Measurements from ENCODE around the gene CCDC24.

CCDC24 gene

GRCh38 chr1:43991476-43992231 is at the start of gene CCDC24:
Gene CCDC24 (plus strand): TSS chr1:43991599. CDS start chr1:43991879, 280 bp downstream.
- peak; percentile 68 to 97 (median 82) for DNase-seq
- intact Hi-C loops (cut with DNase I), result no loop called here

DNA sequence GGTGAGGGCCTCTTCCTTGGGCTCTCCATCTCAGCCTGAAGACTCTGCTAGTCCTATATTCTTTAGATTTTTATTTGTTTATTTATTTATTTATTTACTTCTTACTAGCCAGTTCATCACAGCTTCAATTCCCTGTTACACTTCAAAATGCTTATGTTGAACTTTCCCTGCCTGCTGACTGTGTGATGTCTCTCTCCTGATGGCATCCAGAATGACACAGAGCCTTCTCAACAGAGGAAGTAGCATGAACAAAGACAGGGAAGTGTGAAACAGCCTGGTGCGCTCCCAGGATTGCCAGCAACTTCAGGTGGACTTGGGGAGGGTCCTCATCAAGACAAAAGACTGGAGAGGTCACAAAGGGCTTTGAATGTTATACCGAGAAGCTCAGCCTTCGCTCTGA is 49.0 kb upstream of the CCDC24 start:
- intact Hi-C loops (cut with DNase I), result loop anchor here (10.0 kb wide), 1 partner anchor 92 kb away; the partner anchor contains the start of gene SLC6A9
- DNase-seq, result no peak

GRCh38 chr1:43944860-43945259 is 46.5 kb upstream of the CCDC24 start:
- intact Hi-C loops (cut with DNase I), result loop anchor here (10.0 kb wide), 1 partner anchor 90 kb away; the partner anchor contains the start of gene SLC6A9
- DNase-seq, result no peak

DNA sequence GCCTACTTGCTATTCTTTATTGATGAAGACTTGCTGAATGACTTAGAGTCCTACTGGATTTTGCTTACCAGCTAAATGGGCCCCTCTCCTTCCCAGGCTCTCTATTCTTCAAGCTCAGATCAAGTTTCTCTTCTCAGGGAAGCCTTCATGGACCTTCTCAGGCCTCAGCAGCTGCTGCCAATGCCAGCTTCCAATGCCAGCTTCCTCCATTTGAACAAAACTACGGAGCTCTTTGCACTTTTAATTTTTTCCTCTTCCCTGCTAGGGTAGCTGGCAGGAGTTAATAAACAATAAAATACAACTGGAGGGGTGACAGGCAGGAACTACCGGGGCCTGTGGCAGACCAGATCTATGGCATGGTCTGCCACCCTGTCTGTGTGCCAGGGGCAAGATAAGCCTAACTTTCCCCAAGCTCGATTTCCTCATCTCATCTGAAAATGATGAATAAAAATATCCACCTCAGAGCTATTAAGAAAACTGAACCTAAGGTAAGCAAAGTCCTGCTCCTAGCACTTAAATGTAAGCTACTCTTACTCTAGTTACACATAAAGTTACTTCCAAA is 45.6 kb upstream of the CCDC24 start:
- no peak for DNase-seq
- intact Hi-C loops (cut with DNase I), result loop anchor here (2.0 to 10.0 kb wide), 2 partner anchors 29 to 89 kb away; partner anchors contain the start of genes ATP6V0B and SLC6A9

GRCh38 chr1:43946236-43947060 is 45.0 kb upstream of the CCDC24 start, which contains the start of gene IPO13:
Gene IPO13 (plus strand): TSS chr1:43946950. CDS start chr1:43947601, 651 bp downstream.
- DNase-seq, result peak; percentile 95 to 100 (median 97)
- intact Hi-C loops (cut with DNase I), result loop anchor here (2.0 to 10.0 kb wide), 2 partner anchors 28 to 88 kb away; partner anchors contain the start of genes ATP6V0B and SLC6A9

DNA sequence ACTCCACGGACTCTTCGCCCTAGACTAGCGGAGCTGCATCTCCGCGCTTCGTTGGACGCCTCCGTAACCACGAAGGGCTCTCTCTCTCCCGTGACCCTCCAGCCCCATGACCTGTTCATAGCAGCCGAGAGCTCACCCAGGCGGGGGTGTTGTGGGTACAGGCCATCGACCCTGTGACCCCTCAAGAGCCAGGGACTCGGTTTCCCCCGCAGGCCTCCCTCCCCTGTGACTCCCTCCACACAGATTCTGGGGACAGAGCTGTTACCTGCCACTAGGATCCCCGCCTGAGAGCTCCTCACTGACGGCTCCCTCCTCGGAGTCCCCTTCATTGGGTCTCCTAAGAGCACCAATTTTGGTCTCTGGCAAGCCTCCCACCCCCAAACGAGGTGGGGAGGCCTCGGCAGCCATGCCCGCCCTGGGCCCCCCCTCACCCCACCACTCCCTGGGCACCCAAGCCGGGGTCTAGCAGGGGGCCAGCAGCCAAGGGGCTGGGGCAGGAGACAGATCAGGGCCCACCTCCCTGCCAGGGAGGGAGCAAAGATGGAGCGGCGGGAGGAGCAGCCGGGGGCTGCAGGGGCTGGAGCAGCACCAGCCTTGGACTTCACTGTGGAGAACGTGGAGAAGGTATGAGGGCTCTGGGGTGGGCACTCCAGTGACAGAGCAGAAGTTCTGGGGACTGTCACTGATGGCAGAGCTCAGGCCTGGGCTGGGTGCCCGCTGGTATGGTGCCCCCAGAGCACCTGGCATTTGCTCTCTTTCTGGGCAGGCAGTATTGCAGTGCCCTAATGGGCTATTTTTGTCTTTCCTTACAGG is 44.1 kb upstream of the CCDC24 start:
- DNase-seq, result peak in 1 of 10 donors; percentile 87
- intact Hi-C loops (cut with DNase I), result loop anchor here (2.0 to 10.0 kb wide), 2 partner anchors 28 to 88 kb away; partner anchors contain the start of genes ATP6V0B and SLC6A9

DNA sequence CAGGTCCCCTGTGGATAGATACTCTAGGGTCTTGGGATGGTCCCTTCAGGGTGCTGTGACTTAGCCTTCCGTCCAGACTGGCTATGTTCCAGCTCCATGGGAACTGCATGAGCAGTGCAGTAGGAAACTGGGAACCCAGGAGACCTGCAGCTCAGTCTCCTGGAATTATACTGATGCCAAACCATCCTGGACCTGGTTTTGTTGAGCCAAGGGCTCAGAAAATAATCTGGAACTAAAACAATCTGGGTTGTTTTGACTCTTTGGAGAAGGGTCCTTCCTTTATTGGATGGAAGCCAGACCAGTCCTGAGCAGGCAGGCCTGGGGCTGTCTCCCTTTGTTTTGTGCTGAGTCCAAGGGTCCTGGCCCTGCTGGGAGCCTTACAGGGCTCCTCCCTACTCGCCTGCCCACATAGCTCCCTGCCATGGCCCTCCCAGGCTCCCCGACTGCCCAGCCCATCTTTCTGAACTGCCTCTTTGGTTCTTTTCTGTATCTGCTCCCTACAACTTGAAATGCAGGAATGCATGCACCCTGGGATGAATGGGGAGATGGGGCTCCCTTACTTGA is 43.4 kb upstream of the CCDC24 start:
- intact Hi-C loops (cut with DNase I), result loop anchor here (2.0 to 10.0 kb wide), 2 partner anchors 27 to 87 kb away; partner anchors contain the start of genes ATP6V0B and SLC6A9
- peak in 1 of 10 donors; percentile 86 for DNase-seq

DNA sequence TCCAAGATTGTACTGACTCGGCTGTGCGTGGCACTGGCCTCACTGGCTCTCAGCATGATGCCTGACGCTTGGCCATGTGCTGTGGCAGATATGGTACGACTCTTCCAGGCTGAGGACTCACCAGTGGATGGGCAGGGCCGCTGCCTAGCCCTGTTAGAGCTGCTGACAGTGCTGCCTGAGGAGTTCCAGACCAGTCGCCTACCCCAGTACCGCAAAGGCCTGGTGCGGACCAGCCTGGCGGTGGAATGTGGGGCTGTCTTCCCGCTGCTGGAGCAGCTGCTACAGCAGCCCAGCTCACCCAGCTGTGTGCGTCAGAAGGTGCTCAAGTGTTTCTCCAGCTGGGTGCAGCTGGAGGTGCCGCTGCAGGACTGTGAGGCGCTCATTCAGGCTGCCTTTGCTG is 41.7 kb upstream of the CCDC24 start:
- intact Hi-C loops (cut with DNase I), result loop anchor here (10.0 kb wide), 1 partner anchor 85 kb away; the partner anchor contains the start of gene SLC6A9
- DNase-seq, result no peak

DNA sequence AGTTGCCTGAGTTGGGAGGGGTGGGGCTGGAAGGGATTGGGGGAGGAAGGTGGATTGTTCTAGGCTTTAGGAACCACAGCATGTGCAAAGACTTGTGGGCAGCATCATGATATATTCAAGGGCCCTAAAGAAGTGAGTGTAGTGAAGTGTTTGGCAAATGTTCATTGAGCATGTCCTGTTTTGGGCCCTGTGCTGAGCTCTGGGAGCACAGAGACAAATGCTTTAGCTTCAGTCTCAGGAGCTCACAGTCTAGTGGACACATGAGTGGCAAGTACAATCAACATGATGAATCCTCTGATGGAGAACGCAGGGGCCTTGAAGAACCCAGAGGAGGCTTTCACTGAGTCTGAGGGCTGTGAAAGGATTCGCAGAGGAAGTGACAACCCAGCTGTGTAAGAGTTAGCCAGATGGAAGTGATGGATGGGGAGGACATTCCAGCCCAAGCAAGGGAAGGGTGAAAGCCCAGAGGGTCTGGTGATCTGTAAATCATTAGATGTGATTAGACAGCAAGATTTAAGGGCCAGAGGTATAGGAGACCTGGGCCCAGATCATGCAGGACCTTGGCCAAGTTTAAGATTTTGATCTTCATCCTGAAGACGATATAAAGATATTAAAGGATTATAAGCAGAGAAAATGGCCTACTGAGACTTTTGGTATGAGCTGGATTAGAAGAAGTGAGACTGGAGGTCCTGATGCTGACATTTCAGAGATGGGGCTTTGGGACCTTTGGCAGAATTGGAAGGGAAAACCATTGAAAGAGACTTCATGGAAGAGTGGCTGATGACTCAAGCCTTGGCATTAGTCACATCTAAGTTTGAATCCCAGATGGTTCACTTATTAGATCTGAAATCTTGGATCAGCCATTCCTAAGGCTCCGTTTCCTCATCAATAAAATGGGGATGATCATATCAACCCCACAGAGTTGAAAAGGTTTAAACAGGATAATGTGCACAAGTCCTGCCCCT is 40.1 kb upstream of the CCDC24 start:
- intact Hi-C loops (cut with DNase I), result no loop called here
- no peak for DNase-seq

DNA sequence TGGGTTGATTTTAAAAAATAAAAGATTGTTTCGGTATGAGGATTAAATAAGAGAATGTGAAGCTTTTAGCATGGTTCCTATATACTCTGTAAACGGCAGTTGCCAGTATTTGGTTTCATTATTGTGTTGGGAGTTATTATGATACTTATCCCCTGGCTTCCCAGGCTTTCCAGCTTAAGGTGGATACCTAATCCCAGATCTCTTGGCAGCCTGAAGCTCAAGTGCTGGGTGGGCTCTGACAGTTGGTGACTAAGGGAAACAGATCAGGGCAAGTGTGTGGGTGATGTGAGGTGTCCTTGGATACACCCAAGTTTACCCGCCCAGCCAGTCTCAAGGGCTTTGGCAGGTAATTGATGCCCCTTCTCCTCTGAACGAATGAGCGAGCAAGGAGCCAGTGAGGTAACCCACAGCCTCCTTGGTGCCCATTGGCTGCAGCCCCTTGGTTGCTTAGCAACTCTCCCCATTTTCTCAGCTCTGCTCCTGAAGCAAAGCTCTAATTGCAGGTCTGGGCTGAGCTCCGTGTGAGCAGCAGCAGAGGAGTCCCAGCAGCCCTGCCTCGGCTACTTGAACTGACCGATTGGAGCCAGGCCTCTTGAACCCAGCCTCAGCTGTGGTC is 38.6 kb upstream of the CCDC24 start:
- DNase-seq, result peak in 7 of 10 donors; percentile 50 to 95 (median 73)
- intact Hi-C loops (cut with DNase I), result no loop called here

GRCh38 chr1:43953361-43953760 is 38.0 kb upstream of the CCDC24 start:
- DNase-seq, result peak in 2 of 10 donors; percentile 53 to 60
- intact Hi-C loops (cut with DNase I), result no loop called here

DNA sequence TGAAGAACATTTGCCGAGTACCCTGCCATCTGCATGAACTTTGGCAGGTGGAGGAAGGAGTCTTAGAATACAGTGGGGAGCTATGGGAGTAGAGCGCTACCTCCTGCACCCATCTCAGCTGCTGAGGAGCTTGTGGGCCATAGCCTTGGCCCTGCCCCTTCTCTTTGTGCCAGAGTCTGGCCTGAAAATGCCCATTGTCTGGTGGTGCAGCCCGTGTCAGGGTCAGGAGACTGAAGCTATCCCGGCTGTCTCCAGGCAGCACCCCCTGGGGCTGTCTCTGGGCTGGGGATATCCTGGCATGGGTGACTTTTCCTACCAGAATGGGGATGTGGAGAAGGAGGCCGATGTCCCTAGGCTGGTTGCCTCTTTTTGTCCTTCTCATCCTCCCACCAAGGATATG is 37.4 kb upstream of the CCDC24 start:
- DNase-seq, result peak; percentile 66 to 98 (median 84)
- intact Hi-C loops (cut with DNase I), result no loop called here

DNA sequence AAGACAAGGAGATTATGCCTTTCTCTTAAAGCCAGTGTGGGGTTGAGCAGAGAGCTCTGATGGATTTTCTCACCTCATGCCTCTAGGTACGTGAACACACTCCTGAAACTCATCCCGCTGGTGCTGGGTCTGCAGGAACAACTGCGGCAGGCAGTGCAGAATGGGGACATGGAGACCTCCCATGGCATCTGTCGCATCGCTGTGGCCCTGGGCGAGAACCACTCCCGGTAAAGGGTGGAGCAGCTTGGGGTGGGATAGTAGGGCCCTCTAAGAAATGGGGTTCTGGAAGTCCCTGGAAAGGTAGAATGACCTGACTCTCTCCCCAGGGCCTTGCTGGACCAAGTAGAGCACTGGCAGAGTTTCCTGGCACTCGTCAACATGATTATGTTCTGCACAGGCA is 35.2 kb upstream of the CCDC24 start:
- DNase-seq, result peak in 2 of 10 donors; percentile 35 to 53
- intact Hi-C loops (cut with DNase I), result no loop called here

DNA sequence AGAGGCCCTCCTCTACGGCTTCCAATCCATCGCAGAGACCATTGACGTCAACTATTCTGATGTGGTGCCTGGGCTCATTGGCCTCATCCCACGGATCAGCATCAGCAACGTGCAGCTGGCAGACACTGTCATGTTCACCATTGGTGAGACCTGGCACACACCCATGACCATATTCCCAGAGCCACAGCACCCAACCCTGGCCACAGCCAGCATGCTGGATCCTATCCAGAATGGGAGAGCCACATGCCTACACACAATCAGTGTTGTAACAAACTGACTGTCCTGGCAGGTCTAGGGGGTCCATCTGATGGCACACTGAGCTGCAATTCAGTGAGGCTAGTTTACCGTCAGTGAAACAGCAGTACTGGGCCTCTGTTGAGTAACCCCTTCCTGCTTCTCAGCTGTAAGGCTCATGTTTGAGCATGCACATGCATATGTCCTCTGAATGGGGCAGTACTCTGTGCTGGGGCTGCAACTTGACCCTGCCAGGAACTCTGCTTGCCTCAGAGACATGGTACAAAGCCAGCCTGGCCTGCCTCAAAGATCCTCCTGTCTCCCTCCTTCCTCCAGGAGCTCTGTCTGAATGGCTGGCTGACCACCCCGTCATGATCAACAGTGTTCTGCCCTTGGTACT is 33.9 kb upstream of the CCDC24 start:
- peak in 2 of 10 donors; percentile 52 to 55 for DNase-seq
- intact Hi-C loops (cut with DNase I), result no loop called here

DNA sequence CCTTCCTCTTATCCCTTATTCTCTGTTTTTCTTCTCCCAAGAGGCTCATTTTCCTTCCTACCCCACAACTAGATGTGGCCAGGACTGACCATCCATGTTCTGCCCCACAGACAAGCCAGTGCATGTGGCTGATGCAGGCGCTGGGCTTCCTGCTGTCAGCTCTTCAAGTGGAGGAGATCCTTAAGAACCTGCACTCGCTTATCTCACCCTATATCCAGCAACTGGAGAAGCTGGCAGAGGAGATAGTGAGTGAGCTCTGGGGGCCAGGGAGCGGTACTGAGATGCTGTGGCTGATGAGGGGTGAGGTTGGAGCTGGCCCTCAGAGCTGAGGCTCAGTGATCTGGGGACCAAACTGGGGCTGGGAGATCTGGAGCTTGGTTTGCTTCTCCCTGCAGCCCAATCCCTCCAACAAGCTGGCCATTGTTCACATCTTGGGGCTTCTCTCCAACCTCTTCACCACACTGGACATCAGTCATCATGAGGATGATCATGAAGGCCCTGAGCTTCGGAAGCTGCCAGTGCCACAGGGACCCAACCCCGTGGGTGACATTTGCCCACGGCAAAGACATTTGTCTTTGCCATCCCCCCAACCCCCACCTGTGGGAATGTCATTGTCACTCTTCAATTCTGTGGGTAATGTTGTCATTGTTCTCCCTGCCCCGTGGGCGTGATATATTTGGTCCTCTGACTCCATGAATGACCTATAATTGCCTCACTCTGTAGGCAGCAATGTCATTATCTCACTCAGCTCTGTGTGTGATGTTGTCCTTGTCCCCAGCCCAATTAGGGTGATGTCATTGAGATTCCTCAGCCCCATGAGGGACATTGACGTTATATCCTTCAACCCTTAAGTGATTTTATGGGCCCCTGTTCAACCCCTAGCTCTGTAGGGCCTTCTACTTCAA is 32.8 kb upstream of the CCDC24 start:
- peak in 2 of 10 donors; percentile 9 to 37 for DNase-seq
- intact Hi-C loops (cut with DNase I), result no loop called here

- intact Hi-C loops (cut with DNase I), result no loop called here
- peak in 2 of 10 donors; percentile 55 to 62 for DNase-seq
Observed at GRCh38 chr1:43960798-43961197, 30.6 kb upstream of the CCDC24 start.
